NT2/D1 (cell line): ENCODE results near the gene TBC1D19.

ENCODE experiments used
- SUZ12 ChIP-seq: IDR thresholded peaks from 2 replicates; pipeline ENCODE4 v1.6.1; 2011; ENCODE audit not compliant: insufficient read length, insufficient read depth; ENCODE audit errors: extremely low read depth
- YY1 ChIP-seq: IDR thresholded peaks from 2 replicates; pipeline ENCODE4 v1.6.1; 2011; ENCODE audit not compliant: insufficient read length, insufficient read depth

- TF ChIP-seq SUZ12: no peak
- no peak for TF ChIP-seq YY1
Measured at GRCh38 chr4:26724534-26724933, 140.7 kb downstream of the TBC1D19 start.
